ENCODE data around the gene RPL4. TPM values are rescaled to one million over a fixed set of nuclear protein-coding genes. Genes with fewer than 3 reads are reported as not detected.

RPL4 gene
- total RNA-seq, 6 experiments from 2014 or later: 2,685 to 3,032 (median 2,841) TPM

DNA sequence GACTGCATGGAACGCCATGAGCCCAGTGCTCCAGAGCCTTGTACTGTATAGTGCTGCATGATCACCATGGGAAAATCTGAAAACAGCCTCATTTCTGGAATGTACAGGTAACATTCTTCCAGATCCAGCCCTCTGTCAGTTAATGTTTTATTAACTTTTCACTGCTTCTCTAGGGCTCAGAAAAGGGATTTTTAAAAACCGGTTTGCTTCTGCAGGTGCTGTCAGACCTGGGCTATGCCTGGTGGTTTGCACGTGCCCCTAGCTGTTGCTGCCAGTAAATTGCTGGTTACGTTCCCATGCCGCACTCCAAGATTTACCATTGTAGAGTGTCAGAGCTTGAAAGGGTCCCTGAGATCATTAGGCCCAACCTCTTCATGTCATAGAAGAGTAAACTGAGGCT, 16.1 kb downstream of the RPL4 start:
- DNase-seq: no peak
- TF ChIP-seq, protein P1, sequence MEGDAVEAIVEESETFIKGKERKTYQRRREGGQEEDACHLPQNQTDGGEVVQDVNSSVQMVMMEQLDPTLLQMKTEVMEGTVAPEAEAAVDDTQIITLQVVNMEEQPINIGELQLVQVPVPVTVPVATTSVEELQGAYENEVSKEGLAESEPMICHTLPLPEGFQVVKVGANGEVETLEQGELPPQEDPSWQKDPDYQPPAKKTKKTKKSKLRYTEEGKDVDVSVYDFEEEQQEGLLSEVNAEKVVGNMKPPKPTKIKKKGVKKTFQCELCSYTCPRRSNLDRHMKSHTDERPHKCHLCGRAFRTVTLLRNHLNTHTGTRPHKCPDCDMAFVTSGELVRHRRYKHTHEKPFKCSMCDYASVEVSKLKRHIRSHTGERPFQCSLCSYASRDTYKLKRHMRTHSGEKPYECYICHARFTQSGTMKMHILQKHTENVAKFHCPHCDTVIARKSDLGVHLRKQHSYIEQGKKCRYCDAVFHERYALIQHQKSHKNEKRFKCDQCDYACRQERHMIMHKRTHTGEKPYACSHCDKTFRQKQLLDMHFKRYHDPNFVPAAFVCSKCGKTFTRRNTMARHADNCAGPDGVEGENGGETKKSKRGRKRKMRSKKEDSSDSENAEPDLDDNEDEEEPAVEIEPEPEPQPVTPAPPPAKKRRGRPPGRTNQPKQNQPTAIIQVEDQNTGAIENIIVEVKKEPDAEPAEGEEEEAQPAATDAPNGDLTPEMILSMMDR (IDR thresholded peaks at IDR 0.05): no peak
- no peaks in the 10 kb centered on the region for H3K9me3 Mint-ChIP-seq
- H3K4me1 Mint-ChIP-seq (ENCODE audit: low read depth): peaks cover 7% of the 10 kb centered on the region
- no peak overlapping the region for H3K27ac Mint-ChIP-seq
- H3K27me3 Mint-ChIP-seq (ENCODE audit: insufficient read depth): no peaks in the 10 kb centered on the region
- H3K4me3 Mint-ChIP-seq: no peak overlapping the region
- peaks cover 15% of the 10 kb centered on the region for H3K36me3 Mint-ChIP-seq (ENCODE audit: low read depth)

DNA sequence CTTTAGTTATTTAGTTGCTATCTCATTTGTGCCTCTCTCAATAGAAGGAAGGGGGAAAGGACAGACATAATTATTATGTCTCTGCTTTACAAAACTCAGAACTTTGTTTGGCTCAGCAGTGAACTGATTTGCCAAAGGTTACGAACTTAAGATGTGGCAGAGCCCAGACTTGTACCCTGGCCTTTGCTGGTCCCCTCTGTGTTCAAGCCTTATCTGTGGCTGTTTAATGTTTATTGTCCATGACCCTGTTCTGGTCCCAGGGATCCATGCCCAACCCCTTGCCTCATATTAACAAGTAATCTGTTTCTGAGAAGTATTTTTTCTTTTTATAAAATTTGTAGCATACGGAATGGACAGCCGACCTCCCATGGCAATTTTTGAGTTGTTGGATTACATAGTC, 17.8 kb downstream of the RPL4 start:
- Mint-ChIP-seq H3K4me3 (no peak overlapping the region), H3K4me1 (ENCODE audit: low read depth) (peaks cover 12% of the 10 kb centered on the region), H3K27ac (no peak overlapping the region), H3K36me3 (ENCODE audit: low read depth) (peaks cover 25% of the 10 kb centered on the region), H3K27me3 (ENCODE audit: insufficient read depth) (no peaks in the 10 kb centered on the region), H3K9me3 (no peaks in the 10 kb centered on the region)
- TF ChIP-seq, protein P1 (IDR thresholded peaks at IDR 0.05): no peak
- no peak for DNase-seq

DNA sequence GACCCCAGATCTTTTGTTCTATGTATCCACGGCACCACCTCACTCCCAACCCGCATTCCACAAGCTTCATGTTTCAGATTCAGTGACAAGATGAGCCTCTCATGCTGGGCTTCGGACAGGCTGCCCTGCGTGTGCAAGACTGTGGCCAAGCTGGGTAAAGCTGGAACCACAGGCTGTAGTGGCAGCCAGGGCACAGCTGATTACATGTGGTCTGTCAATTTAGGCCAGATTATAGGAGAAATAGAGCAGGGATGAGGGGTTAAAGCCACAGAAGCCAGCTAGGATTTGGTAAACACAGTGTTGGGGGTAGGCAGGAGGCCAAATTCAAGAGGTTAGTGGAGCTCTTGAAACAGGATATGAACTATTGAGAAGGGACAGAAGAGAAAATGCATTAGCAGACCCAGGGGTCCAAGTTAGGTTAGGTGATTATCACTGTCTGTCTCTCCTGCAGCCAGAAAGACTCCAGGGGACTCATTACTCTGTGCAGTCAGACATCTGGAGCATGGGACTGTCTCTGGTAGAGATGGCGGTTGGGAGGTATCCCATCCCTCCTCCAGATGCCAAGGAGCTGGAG, 20.0 kb downstream of the RPL4 start:
- no peaks in the 10 kb centered on the region for H3K9me3 Mint-ChIP-seq
- TF ChIP-seq, protein P1 (IDR thresholded peaks at IDR 0.05): no peak
- H3K36me3 Mint-ChIP-seq (ENCODE audit: low read depth): peaks cover 33% of the 10 kb centered on the region
- no peak for DNase-seq
- peaks cover 25% of the 10 kb centered on the region for H3K4me1 Mint-ChIP-seq (ENCODE audit: low read depth)
- H3K27me3 Mint-ChIP-seq (ENCODE audit: insufficient read depth): no peaks in the 10 kb centered on the region
- no peak overlapping the region for H3K27ac Mint-ChIP-seq
- H3K4me3 Mint-ChIP-seq: no peak overlapping the region

DNA sequence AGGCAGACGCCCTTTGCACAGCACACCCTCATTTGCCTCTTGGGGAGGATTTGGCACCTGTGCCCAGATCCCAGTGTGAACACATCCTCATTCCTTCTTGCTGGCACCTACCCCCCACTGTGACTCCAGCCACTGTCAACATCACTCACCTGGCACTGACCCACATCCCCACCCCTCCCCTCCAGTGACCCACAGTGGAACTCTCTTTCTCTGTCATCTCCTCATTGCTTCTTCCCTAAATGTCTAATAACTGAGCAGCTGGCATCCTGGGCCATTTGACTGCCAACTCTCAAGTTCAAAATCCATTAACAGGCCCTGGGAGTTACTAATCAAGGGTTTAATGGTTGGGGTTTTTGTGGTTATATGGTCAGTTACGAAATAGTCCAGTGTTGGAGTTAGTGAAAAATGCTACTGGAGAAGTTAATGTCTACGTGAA, 21.5 kb downstream of the RPL4 start:
- DNase-seq: peak; percentile 30
- peaks cover 25% of the 10 kb centered on the region for H3K4me1 Mint-ChIP-seq (ENCODE audit: low read depth)
- H3K27me3 Mint-ChIP-seq (ENCODE audit: insufficient read depth): no peaks in the 10 kb centered on the region
- TF ChIP-seq, protein P1 (IDR thresholded peaks at IDR 0.05): no peak
- no peak overlapping the region for H3K27ac Mint-ChIP-seq
- H3K9me3 Mint-ChIP-seq: no peaks in the 10 kb centered on the region
- H3K4me3 Mint-ChIP-seq: no peak overlapping the region
- H3K36me3 Mint-ChIP-seq (ENCODE audit: low read depth): peaks cover 31% of the 10 kb centered on the region

DNA sequence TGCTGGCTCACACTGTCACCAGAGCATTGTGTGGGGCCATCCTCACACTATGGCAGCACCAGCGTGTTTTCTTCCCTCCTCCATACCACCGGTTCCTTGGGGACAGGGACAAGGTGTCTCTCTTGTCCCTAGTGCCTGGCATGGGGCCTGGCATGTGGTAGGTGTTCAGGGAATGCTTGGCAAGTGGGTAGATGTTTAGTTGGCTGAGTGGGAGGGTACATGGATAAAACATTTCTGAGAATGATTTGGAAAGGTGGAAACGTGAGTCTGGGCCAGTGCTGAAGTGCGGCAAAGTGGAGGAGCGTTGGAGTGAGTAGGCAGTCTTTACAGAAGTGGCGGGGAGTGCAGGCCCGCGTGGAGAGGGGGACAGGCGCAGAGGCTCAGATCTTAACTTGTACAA, 22.1 kb downstream of the RPL4 start:
- Mint-ChIP-seq H3K27ac (no peak overlapping the region), H3K36me3 (ENCODE audit: low read depth) (peaks cover 25% of the 10 kb centered on the region), H3K4me1 (ENCODE audit: low read depth) (peaks cover 25% of the 10 kb centered on the region), H3K9me3 (no peaks in the 10 kb centered on the region), H3K27me3 (ENCODE audit: insufficient read depth) (no peaks in the 10 kb centered on the region), H3K4me3 (no peak overlapping the region)
- TF ChIP-seq, protein P1 (IDR thresholded peaks at IDR 0.05): no peak
- no peak for DNase-seq

Data from HFFc6 (cell line).